Parathyroid adenoma (tissue), 2 donors: ENCODE measurements around the gene PTPA.

ENCODE experiments used
- H2AFZ ChIP-seq: fragments of 300-600 bp; sonication (generic); one replicate; pipeline ENCODE4 v1.7.0; 2017; ENCODE audit warnings: antibody characterized with exemption, mild to moderate bottlenecking
- H3K27ac ChIP-seq: fragments of 300-600 bp; sonication (generic); one replicate; pipeline ENCODE4 v1.7.0; 2017
- H3K27me3 ChIP-seq: fragments of 300-600 bp; sonication (generic); one replicate; pipeline ENCODE4 v1.7.0; 2017; ENCODE audit warnings: low read length; ENCODE audit not compliant: control insufficient read depth, insufficient read depth
- H3K36me3 ChIP-seq: fragments of 300-600 bp; sonication (generic); one replicate; pipeline ENCODE4 v1.7.0; 2017; ENCODE audit warnings: low read length; ENCODE audit not compliant: control insufficient read depth, insufficient read depth
- H3K4me1 ChIP-seq: fragments of 300-600 bp; sonication (generic); one replicate; pipeline ENCODE4 v1.7.0; 2017; ENCODE audit warnings: control low read depth
- H3K4me2 ChIP-seq: fragments of 300-600 bp; sonication (generic); one replicate; pipeline ENCODE4 v1.7.0; 2017; ENCODE audit warnings: low read length
- H3K4me3 ChIP-seq: fragments of 300-600 bp; sonication (generic); one replicate; pipeline ENCODE4 v1.7.0; 2017; ENCODE audit warnings: low read depth, low read length
- H3K79me2 ChIP-seq: fragments of 300-600 bp; sonication (generic); one replicate; pipeline ENCODE4 v1.7.0; 2017; ENCODE audit warnings: control low read depth
- H3K9ac ChIP-seq: fragments of 300-600 bp; sonication (generic); one replicate; pipeline ENCODE4 v1.7.0; 2017; ENCODE audit warnings: mild to moderate bottlenecking
- H3K9me3 ChIP-seq: fragments of 300-600 bp; sonication (generic); one replicate; pipeline ENCODE4 v1.7.0; 2017; ENCODE audit warnings: low read length; ENCODE audit not compliant: control insufficient read depth
- CTCF ChIP-seq: fragments of 300-600 bp; sonication (generic); IDR thresholded peaks from one replicate; pipeline ENCODE4 v1.7.0; 2017; ENCODE audit warnings: antibody characterized with exemption, mild to moderate bottlenecking
- donor health status: primary hyperparathyroidism.

The PTPA gene

GRCh38 chr9:129183495-129184218, 72.4 kb downstream of the PTPA start:
- no peaks in the 10 kb centered on the region for H3K36me3 ChIP-seq
- no peak overlapping the region for H3K27ac ChIP-seq
- no peak for TF ChIP-seq CTCF
- no peak overlapping the region for H3K4me2 ChIP-seq
- H3K4me1 ChIP-seq = no peaks in the 10 kb centered on the region
- H3K9me3 ChIP-seq = no peaks in the 10 kb centered on the region
- no peak overlapping the region for H3K9ac ChIP-seq
- no peaks in the 10 kb centered on the region for H3K79me2 ChIP-seq
- H2AFZ ChIP-seq = no peak overlapping the region
- no peaks in the 10 kb centered on the region for H3K27me3 ChIP-seq
- H3K4me3 ChIP-seq = no peak overlapping the region

- H3K9ac ChIP-seq = no peak overlapping the region
- H3K79me2 ChIP-seq = no peaks in the 10 kb centered on the region
Measured at GRCh38 chr9:129184219-129184524, 73.0 kb downstream of the PTPA start.

GRCh38 chr9:129184596-129185122, 73.4 kb downstream of the PTPA start:
- no peak overlapping the region for H2AFZ ChIP-seq
- H3K36me3 ChIP-seq = no peaks in the 10 kb centered on the region
- TF ChIP-seq CTCF = no peak
- no peaks in the 10 kb centered on the region for H3K79me2 ChIP-seq
- no peak overlapping the region for H3K27ac ChIP-seq
- H3K9ac ChIP-seq = no peak overlapping the region
- H3K4me1 ChIP-seq = no peaks in the 10 kb centered on the region
- no peak overlapping the region for H3K4me3 ChIP-seq
- no peaks in the 10 kb centered on the region for H3K27me3 ChIP-seq
- no peaks in the 10 kb centered on the region for H3K9me3 ChIP-seq
- no peak overlapping the region for H3K4me2 ChIP-seq

More at GRCh38 chr9:129184219-129184524, 73.0 kb downstream of the PTPA start:
- no peaks in the 10 kb centered on the region for H3K4me1 ChIP-seq
- no peak for TF ChIP-seq CTCF
- no peak overlapping the region for H2AFZ ChIP-seq
- no peaks in the 10 kb centered on the region for H3K27me3 ChIP-seq
- no peak overlapping the region for H3K4me2 ChIP-seq
- H3K36me3 ChIP-seq = no peaks in the 10 kb centered on the region
- no peak overlapping the region for H3K4me3 ChIP-seq
- H3K27ac ChIP-seq = no peak overlapping the region
- no peaks in the 10 kb centered on the region for H3K9me3 ChIP-seq

GRCh38 chr9:129185402-129185801, 74.2 kb downstream of the PTPA start:
- Histone ChIP-seq H3K9ac (no peak overlapping the region), H3K4me1 (no peaks in the 10 kb centered on the region), H3K79me2 (no peaks in the 10 kb centered on the region), H3K27ac (no peak overlapping the region), H3K36me3 (no peaks in the 10 kb centered on the region), H3K9me3 (no peaks in the 10 kb centered on the region), H3K4me3 (no peak overlapping the region), H3K4me2 (no peak overlapping the region), H2AFZ (no peak overlapping the region), H3K27me3 (no peaks in the 10 kb centered on the region)
- no peak for TF ChIP-seq CTCF

GRCh38 chr9:129185991-129186390, 74.8 kb downstream of the PTPA start:
- H3K9me3 ChIP-seq = no peaks in the 10 kb centered on the region
- TF ChIP-seq CTCF = no peak
- H3K4me1 ChIP-seq = no peaks in the 10 kb centered on the region
- no peak overlapping the region for H3K4me3 ChIP-seq
- H3K27ac ChIP-seq = no peak overlapping the region
- H3K36me3 ChIP-seq = no peaks in the 10 kb centered on the region
- no peak overlapping the region for H3K9ac ChIP-seq
- no peaks in the 10 kb centered on the region for H3K27me3 ChIP-seq
- no peak overlapping the region for H2AFZ ChIP-seq
- no peak overlapping the region for H3K4me2 ChIP-seq
- no peaks in the 10 kb centered on the region for H3K79me2 ChIP-seq
